HG02763 (cell line): ENCODE measurements around the gene POLR2C.

Experiments
- ATAC-seq: cut with Tn5 transposase; IDR thresholded peaks from one replicate; pipeline ENCODE4 v1.9.1; 2021; ENCODE audit warnings: mild to moderate bottlenecking, moderate library complexity; ENCODE audit not compliant: unreplicated experiment

Gene POLR2C

DNA sequence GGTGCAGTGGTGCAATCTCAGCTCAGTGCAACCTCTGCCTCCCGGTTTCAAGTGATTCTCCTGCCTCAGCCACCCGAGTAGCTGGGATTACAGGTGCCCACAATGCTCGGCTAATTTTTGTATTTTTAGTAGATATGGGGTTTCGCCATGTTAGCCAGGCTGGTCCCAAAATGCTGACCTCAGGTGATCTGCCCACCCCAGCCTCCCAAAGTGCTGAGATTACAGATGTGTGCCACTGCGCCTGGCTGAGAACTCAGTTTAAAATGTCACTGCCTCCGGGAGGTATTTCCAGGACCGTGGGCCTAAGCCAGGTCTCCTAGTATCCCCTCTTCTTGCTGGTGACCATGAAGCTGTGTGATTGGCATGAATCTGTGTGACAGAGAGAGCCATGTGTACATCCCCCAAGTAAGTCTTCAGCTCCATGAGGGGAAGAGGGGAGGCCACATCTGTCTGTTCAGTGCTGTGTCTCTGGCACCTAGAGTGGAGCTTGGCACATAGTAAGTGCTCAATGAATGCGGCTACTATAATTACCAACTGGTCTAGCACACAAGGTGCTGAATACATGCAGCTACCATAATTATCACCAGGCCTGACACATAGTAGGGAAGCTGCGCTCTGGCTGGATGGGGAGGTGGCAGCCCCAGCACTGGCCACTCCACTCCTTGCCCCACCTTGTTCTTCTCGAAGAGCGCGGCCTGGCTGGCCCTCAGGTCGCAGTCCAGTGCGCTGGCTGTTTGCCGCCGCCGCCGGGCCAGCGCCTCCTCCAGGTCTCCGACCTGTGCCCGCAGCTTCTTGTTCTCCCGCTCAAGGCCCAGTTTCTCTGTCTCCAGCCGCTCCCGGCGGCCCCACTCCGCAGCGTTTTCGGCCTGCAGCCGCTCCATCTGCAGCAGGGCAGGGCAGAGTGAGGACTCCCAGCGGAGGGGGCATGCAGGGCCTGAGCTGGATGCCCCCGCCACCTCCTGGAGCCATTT lies 55.2 kb downstream of the POLR2C start:
- no peak for ATAC-seq

DNA sequence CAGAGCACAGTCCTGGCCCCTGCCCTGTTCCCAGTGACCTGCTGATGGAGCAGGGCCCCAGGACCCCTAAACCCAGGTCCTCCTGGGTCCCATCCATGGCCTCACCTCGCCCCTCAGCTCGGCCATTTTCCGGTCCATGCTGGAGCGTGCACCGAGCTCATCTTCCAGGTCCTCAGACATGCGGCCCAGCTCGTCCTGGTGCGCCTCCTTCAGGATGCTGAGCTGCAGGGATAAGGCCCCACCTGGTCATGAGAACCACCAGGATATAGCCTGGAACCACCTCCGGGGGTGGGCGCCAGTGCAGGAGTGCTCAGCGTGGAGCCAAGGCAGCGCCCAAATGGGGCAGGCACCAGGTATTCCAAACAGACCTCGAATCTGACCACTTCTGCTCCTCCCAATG lies 56.0 kb downstream of the POLR2C start:
- no peak for ATAC-seq

DNA sequence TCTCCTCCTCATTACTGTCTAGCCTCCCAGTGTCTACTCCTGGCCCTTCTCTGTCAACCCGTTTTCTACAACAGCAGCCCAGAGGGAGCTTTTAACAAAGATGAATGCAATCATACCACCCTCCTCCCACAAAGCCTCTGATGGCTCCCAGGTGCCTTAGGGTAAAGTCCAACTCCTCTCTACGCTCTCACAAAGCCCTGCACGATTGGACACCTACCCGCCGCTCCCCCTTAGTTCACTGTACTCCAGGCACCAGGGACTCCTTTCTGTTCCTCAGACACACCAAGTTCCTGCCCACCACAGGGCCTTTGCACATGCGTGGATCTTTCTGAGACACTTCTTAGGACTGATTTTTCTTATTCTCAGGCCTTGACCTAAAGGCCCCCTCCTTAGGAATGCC lies 56.4 kb downstream of the POLR2C start:
- no peak for ATAC-seq

- no peak for ATAC-seq
Measured at GRCh38 chr16:57519796-57520360, 57.4 kb downstream of the POLR2C start.
